HEK293T (cell line): ENCODE measurements around the gene DNAI2.

Experiments used
- BHLHE40 ChIP-seq: fragments of 450-650 bp; IDR thresholded peaks from 2 replicates; pipeline ENCODE4 v1.6.1; 2016; ENCODE audit warnings: mild to moderate bottlenecking, moderate library complexity, borderline replicate concordance
- CTBP1 ChIP-seq: fragments of 450-650 bp; IDR thresholded peaks from 2 replicates; pipeline ENCODE4 v1.6.1; 2016; ENCODE audit warnings: borderline replicate concordance
- FOXA1 ChIP-seq: fragments of 450-650 bp; IDR thresholded peaks from 2 replicates; pipeline ENCODE4 v1.6.1; 2016; ENCODE audit warnings: mild to moderate bottlenecking
- FOXM1 ChIP-seq: fragments of 450-650 bp; IDR thresholded peaks from 2 replicates; pipeline ENCODE4 v1.6.1; 2017; ENCODE audit warnings: mild to moderate bottlenecking, borderline replicate concordance
- L3MBTL2 ChIP-seq: fragments of 450-650 bp; conservative IDR thresholded peaks from 2 replicates; pipeline ENCODE4 v1.6.1; 2016; ENCODE audit warnings: mild to moderate bottlenecking
- PKNOX1 ChIP-seq: fragments of 450-650 bp; IDR thresholded peaks from 2 replicates; pipeline ENCODE4 v1.6.1; 2016
- SP1 ChIP-seq: fragments of 450-650 bp; IDR thresholded peaks from 2 replicates; pipeline ENCODE4 v1.6.1; 2017
- SUZ12 ChIP-seq: fragments of 450-650 bp; IDR thresholded peaks from 2 replicates; pipeline ENCODE4 v1.6.1; 2016; ENCODE audit warnings: mild to moderate bottlenecking
- ZNF384 ChIP-seq: fragments of 450-650 bp; IDR thresholded peaks from 2 replicates; pipeline ENCODE4 v1.6.1; 2016

DNA sequence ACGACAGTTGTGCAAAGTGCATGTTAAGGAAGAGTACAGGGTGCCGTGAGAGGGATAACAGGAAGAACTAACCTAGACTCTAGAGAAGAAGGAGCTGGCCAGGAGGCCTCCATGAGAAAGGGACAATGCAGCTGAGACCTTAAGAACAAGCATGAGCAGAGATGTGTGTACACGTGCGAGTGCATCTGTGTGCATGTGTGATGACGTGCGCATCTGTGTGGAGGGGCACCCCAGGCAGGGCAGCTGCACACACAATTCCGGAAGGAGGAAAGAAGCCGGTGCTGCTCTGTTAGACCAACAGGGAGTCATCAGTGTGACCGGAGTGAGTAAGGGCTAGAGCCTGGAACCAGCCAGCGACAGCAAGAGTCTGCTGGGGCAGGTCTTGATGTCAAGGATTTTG, 44.4 kb downstream of the DNAI2 start:
- no peak for TF ChIP-seq PKNOX1
- no peak for TF ChIP-seq FOXM1
- TF ChIP-seq SP1, result no peak
- no peak for TF ChIP-seq SUZ12
- no peak for TF ChIP-seq L3MBTL2
- TF ChIP-seq BHLHE40, result no peak
- no peak for TF ChIP-seq FOXA1
- TF ChIP-seq ZNF384, result no peak
- TF ChIP-seq CTBP1, result no peak
